Hematopoietic multipotent progenitor cell treated with erythropoietin and hydrocortisone succinate and interleukin-3 and kit ligand, for 15 days (in vitro differentiated cells): Measurements from ENCODE around the gene HUS1B.
"Not testable (repeated sequence)": the region's sequence is repeated elsewhere in the genome, so short reads cannot be mapped to it uniquely, and the experiment has no call there.

Experiments
- DNase-seq: peaks from one replicate; pipeline ENCODE4 v3.0.0-alpha.2; 2015; ENCODE audit warnings: low spot score

Gene HUS1B

DNA sequence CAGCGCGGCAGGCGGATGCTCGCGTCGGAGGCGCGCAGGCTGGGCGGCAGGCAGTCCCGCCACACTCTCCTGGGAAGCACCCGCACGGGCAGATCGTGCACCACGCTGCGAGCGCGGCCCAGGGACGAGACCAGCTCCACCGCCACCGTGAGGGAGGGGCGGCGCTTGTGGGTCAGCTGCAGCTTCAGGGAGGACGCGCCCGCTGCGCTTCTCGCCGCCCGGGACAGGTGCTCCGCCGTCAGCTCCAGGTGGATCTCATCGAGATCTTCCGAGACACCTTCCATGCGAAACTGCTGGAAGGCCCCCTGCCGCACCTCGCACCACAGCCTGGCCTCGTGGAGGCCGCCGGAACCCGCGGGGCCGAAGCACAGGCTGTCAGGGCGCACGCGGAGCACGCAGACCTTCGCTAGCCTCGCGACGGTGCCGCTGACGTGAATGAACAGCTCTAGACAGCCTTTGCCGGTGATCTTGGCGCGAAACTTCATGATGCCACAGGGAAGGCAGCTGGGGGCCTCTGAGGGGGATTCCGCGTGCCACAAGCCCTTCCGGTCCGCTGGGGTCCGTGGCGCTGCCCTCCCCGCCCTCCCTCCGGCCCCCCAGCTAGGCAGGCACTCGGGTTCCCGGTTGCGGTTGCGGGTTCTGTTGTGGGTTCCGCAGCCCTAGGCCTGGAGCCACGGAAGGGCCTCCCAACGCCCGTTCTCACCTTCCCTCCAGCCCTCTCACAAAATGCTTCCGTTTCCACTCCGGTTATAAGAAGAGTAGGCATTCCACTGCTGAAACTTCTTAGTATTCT lies at the start of gene HUS1B:
TSS of gene HUS1B (minus strand) at position 641 of the 793 bp plus-strand sequence. CDS start at position 485, 156 bp downstream.
- DNase-seq, result no peak

DNA sequence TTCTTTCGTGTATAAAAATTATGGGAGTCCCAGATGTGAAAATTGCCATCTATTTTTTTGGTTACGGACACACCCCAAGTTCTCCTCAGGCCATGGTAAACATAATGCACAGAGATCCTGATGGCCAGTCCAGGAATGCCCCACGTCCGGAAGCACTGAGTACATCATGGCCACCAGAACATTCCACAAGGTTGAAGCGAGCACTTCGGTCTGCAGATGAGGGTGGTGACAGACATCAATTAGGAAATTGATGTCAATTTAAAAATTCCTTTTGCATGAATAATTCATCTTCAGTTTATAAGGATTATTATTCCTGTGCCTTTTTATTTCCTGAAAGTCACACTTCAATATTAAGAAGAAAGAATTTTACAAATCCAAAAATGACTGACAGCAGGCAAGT lies 49.2 kb upstream of the HUS1B start:
- no peak for DNase-seq

DNA sequence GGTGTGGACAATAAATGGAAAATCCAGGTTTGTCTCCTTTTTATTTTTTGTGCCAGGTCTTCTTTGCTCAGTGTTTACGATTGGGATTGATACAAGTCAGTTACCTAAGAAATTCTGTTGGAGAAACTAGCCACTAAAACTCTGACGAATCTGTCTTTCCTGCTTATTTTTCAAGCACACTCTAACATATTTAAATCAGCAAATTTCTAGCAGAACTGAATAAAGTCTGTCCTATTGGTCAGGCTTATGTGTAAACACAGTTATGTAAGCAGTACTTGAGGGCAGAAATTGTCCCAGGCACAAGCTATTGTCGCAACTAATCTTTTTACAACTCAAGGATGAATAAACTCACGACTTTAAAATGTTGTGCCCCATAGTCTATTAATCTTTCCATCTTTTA lies 48.1 kb upstream of the HUS1B start:
- DNase-seq, result no peak

DNA sequence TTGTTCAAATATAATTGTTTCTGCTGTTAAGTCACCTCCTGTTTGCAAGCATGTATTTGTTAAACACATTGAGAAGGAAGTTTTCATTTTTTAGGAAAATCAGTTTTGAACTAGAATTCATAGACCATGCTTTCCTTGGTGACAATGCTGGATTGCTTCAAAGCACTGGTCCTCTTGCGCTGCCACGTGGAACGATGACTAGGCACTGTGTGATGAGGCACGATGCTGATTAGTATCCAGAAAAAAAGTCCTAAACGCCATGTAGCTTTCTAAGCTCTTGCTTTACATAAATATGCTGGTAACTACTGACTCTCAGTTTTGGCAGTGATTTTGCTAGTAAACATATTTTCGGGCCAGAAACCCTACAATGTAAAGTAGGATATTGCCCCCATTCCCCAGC lies 47.1 kb upstream of the HUS1B start:
- no peak for DNase-seq

DNA sequence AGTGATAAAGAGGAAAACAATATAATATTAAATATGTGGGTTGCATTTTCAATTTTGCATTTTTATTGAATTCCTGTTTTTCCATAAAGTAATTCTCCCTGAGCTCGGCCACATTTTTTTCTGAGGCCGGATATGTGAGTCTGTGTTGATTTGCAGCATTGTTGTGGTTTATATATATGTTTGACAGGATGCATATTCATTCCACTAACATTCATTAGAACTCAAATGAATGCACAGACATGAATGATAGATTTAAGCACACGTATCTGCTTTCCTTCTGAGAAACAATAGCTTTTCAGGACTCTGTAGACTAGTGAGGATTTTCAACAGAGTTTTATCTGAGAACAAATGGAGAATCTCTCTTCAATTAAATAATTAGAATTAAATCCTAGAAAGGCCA lies 46.7 kb upstream of the HUS1B start:
- DNase-seq, result no peak

DNA sequence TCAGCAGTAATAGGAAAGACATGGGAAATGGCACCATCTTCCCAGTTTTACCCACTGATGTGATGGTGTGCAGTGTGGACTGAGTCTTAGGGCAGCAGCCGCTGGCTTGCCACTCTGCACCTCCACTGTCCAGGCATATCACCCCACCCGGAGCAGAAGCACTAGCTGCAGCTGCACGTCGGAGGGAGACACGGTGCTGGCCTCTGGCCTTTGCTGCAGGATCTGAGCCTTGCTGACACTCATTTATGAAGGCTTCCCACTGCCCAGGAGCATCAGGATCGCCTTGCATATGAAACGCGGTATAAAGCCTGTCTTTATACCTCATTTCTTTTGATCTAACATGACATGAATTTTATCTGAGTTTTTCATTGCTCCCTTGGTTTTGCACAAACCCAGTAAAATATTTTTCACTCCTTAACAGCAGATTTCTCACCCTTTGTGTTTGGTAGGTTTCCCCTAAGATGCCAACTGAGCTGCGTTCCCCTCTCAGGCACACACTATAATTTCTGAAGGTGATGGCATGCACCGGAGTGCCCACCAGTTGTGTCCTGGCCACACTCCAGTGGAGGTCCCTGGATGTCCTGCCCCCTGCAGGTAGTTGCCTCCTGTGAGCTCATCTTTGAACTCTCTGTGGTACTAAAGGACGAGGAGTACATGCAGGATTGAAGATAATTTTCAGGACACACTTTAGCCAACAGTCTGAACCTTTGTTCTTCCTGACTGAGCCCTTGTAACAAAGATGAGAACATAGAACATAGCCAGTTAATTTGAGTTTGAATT lies 45.0 kb upstream of the HUS1B start:
- no peak for DNase-seq

DNA sequence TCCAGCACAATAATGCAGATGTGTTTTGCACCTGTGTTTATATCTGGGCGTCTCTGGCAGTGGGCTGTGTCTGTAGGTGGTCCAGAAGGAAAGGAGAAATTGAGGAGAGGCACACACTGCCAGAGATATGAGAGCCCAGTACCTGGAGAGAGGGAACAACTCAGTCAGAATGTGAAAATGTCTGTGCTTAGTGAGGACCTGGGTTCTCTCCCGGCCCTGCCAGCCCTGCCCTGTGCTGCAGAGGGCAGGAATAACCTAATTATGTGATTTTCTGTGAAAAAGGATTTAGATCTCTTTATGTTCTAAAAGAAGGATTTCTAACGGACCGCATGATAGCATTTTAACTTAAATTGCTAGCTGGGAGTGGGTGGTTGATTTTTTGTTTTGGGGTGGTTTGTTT lies 44.3 kb upstream of the HUS1B start:
- DNase-seq, result no peak

DNA sequence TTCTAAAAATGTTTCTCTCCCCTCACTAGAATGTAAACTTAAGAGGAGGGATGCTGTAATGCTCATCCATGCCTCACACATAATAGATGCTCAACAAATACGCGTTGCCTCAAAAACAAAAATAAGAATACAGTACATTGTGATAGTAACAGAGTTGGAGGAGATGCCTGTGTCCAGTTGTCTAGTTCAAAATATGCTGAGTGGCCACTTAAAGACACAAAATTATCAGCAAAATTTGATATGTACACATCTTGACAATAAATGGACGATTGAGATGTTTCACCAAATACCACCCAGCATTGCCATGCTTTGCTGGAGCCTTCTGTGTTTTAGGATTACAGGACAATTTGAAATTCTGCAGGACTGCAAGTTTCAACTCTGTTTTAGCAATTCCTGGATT lies 43.6 kb upstream of the HUS1B start:
- DNase-seq, result no peak

DNA sequence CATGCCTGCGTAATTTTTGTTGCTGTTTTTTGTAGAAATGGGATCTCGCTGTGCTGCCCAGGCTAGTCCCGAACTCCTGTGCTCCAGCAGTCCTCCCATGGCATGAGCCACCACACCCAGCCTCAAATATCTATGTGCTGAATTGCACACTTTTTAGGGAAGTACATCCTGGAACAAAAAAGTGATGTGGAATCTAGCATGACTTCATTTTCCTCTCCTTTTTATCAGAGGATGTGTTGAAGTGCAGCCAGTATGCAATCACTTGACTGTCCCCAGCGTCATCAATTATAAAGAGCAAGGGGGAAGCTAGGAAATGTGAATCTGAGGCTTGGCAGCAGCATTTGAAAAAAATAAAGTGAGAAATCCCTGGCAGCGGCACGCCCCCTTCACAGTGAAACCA lies 42.4 kb upstream of the HUS1B start:
- no peak for DNase-seq

DNA sequence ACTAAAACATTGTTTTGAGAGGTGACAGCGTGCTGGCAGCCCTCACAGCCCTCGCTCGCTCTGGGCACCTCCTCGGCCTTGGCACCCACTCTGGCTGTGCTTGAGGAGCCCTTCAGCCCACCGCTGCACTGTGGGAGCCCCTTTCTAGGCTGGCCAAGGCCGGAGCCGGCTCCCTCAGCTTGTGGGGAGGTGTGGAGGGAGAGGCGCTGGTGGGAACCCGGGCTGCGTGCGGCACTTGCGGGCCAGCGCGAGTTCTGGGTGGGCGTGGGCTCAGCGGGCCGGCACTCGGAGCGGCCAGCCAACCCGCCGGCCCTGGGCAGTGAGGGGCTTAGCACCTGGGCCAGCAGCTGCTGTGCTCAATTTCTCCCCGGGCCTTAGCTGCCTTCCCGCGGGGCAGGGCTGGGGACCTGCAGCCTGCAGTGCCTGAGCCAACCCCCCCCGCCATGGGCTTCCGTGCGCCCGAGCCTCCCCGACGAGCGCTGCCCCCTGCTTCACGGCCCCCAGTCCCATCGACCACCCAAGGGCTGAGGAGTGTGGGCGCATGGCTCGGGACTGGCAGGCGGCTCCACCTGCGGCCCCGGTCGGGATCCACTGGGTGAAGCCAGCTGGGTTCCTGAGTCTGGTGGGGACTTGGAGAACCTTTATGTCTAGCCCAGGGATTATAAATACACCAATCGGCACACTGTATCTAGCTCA lies 37.7 kb upstream of the HUS1B start:
- not testable (repeated sequence) for DNase-seq

DNA sequence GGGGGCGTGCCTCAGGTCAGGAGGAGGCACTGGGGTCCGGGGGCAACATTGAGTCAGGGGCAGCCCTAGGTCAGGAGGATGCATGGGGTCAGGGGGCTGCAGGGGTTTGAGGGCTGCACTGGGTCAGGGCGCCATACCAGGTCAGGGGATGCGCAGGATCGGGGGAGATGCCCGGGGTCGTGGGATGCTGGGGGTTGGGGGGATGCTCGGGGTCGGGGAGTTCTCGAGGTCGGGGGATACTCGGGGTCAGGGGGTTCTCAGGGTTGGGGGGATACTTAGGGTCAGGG lies 36.8 kb upstream of the HUS1B start:
- no peak for DNase-seq

DNA sequence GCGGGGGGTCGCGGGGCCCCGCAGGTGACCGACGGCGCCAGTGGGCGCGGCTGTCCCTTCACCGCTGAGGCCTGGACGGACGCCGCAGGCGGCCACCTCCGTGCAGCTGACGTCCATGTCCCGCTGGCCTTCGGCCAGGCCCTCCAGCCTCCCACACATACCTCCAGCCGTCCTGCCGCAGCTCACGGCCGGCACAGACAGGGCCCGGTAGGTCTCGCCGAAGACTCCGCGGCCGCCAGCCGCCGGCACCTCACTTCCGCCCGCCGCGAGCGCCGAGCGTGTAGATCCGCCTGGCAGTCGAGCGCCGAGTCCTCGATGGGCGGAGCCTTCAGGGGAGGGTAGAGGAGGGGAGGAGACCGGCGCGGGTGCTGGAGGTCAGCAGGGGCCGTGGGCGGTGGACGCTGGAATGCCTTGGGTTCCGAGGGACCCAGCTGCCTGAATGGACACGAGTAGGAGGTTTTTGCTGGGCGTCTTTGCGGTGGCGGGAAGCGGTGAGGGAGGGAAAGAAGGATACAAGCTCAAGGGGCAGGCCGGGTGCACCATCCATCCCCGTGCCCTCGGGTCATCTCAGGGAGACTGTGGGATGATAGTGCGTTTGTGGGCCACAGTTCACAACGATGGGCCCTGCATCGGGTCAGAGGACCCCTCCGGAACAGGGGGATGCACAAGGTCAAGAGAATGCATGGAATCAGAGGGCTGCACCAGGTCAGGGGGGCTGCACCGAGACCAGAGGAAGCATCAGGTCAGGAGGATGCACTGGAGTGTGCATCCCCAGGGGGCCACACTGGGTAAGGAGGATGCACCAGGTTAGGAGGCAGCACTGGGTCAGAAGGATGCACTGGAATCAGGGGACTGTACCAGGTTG lies 36.2 kb upstream of the HUS1B start, which contains the start of gene EXOC2:
TSS of gene EXOC2 (minus strand) at position 282 of the 865 bp plus-strand sequence. CDS start 55,321 bp downstream, outside the sequence.
- peak; percentile 73 for DNase-seq

DNA sequence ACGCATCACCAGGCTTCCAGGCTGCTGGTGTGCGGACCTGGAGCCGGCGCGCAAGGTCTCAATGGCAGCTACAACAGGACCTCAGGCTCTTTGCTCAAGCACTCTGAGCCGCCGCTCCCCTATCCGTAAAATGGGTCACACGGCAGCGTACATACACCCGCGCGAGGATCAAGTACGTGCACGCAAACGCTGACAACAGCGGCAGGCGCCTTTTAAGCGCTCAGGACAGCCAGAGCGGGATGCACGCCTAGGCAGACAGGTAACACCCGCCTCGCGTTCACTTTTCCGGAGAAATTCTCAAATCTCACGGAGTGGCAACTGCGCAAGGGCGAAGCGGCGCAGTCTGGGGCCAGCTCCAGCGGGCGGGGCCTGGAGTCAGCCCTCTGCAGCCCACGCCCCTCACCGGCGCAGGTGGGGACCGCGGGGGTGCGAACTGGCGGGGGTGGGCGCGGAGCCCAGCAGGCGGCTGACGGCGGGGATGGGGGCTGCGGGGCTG lies 35.5 kb upstream of the HUS1B start:
- DNase-seq, result peak; percentile 45

DNA sequence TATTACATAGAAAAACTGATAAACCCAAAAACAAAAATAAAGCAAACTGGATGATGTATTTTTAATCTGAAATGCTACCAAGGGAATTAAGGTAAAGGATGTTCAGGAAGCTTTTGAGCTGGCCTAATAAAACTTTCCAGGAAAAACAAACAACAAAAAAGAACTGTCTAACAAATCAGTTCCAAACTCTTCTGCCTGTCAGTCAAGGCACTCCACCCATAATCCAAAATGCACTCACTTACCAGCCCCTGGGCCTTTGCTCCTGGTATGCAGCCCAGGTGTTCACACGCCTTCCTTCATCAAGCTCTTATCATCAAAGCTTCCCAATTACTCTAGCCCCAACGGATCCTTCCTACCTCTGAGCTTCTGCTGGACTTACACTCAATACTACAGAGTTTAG lies 32.3 kb upstream of the HUS1B start:
- DNase-seq, result no peak

DNA sequence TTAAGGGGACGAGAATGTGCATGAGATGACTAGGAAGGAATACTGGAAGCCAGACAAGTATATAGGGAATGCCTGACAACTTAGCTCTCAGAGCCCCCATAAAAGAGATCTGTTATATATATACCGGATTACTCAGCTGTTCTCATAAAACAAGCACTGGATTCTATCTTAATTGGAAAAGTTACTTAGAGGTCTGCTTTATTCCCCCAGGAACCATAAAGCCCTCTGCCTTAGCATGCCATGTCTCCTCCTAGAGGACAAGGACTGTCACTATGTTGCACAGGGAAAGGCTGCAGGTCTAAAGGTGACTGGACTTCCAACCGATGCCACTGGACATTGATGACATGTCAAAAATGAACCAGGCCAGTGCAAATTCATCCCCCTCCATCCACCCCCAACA lies 29.6 kb upstream of the HUS1B start:
- no peak for DNase-seq

DNA sequence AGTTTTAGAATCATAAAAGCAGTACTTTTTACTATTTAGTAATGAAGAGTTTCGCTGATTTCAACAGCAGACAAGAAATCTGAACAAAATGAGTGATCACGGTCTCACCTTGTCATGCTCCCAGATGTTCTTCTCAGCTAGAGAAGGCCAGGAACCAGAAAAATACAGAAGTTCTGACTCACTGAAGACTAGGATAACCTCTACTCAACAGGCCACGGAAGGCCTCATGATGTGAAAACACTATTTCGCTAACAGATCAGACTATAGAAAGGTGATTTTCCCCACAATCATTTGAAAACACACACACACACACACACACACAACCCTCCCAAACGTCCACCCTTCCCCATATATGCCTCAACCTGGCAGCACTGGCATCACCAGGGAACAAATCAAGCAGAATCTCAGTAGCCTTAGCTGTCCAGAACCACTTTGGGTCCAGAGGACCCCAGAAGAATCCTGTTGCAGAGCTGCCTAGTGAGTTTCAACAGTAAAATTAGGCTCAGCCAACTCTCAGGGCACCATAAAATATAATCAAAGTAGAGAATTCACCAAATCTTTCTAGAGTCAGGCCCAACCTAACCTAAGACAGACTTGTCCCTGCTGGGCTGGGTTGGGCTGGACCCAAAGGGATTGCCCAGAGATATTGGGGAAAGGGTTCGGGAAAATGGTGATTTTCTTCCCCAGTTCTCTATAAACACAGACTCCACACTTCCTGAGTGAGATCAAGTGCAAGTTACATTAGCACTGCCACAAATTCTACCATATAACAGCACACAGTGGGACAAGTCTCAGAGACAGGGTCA lies 28.1 kb upstream of the HUS1B start:
- no peak for DNase-seq

DNA sequence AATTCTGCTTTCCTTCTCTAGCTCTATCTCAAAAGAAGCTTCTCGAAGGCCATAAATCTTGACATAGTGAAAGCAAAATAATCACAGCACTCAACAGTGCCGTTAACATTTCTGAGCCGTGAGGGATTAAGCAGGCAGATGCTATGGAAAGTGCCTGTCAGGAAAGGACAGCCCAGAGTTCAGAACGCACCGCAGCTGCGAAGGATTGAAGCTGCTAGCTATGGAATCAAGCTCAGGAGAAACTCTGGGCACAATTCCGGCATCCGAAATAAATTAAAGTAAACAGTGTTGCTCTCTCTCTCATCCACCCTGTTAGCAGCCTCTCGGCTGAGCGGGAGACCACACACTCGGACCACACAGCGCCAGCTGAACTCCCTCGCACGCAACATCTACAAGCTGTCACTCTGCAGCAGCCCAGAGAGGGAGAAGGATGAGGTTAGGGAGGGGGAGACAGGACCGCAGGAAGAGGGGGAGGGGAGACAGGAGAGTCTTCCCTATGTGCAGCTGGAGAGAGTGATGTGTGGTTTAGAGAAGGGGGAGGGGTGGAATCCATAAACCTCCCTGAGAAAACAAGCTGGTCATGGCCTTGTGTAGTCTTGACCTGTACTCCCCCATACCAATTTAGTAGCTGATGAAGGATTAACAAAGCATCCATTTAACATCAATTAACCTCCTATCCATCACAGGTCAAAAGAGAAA lies 27.0 kb upstream of the HUS1B start:
- no peak for DNase-seq

DNA sequence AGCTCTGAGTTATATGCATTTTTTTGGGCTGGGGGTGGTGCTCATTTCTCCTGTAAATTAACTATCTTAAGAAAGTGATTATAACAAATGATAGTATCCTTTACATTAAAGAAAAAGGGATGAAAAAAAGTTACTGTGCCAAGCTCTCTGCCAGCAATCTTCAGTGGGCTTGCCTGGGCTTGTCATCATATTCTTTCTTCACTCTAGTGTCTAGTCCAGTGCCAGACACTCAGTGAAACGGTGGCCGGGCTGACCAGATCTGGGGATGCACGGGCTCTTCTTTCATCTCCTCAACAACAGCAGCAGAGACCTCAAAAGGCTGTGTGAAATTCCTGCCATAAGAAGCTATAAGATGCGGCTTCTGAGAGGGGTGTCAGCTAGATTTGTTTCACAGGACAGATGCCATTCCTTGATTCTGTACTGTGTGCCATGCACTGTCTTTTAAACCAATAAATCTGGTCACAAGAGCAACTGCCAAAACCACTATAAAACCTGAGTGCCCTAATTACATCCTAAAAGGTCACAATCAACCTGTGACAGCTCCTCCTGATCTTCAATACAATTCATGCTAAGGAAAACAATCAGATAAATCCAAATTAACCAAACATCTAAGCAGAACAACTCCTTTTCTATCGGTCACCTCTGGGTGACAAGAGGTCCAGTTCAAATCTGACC lies 23.9 kb upstream of the HUS1B start:
- DNase-seq, result no peak

DNA sequence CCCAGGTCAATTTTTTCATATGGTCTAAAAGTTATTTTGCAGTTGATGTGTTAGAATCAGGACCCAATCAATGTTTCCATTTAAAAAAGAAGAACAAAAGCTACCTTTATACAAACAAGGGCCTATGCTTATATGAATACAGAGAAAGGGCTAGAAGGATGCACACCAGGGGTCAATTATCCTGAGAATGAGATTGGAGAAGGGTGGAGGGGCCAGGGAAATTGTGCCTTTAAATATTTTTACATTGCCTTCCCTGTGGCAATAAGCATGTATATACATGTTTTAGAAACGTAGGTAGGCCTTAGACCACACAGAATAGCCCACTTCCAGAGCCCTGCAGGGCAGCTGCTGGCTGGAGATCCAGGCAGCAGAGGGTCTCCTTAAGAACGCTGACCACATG lies 23.4 kb upstream of the HUS1B start:
- DNase-seq, result no peak

DNA sequence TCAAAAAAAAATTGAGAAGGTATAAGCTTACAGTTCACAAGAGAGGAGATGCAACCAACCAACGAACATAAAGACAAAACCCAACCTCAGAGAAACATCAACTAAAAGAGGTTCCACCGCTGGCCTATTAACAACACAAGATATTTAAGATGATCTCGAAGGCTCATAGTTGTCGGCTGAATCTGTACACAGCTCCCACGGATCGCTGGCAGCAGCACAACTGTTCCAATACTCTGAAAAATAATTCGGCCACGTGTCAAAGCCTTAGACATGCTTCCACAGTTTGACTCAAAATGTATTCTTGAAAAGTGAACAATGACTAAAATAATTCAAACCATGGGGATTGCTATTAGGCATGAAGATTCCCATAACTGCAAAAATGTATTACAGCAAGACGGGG lies 22.4 kb upstream of the HUS1B start:
- DNase-seq, result no peak
